Measurements from ENCODE around the gene GAK. TPM values are rescaled to one million over a fixed set of nuclear protein-coding genes. Genes with fewer than 3 reads are reported as not detected.

GAK gene
- total and polyA plus RNA-seq, 5 donors from 2014 or later: 37.5 to 254 (median 40.0) TPM

DNA sequence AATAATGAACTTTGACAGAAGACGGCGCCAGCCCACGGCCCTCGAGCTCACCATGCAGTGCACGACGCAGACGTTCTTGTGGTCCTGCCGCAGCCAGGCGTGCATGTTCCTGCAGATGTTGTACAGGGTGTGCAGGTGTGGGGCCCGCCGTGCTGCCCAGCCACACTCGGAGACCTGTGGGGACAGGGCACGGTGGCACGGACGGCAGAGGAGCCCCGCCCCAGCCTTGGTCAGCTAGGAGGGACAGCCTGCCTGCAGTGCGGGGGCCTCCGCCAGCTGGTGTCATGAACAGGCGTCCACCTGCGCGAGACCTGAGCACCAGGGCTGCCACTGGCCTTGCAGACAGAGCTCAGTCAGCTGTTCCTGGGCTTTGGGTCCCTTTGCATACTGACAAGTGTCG lies 49.5 kb downstream of the GAK start:
- Histone ChIP-seq H3K27ac (ENCODE audit: insufficient read depth, low read length, poor library complexity, severe bottlenecking) (no peak overlapping the region), H3K4me3 (ENCODE audit: low read depth, low read length) (no peak overlapping the region), H3K36me3 (ENCODE audit: control insufficient read depth, insufficient read depth, low read length) (peaks cover 38% of the 10 kb centered on the region), H3K9me3 (ENCODE audit: control insufficient read depth in 2 of 2, low read length in 2 of 2) (no peaks in the 10 kb centered on the region), H3K27me3 (ENCODE audit: control insufficient read depth, insufficient read depth, low read length) (no peaks in the 10 kb centered on the region), H3K4me1 (ENCODE audit: control insufficient read depth, insufficient read depth, low read length, poor library complexity, severe bottlenecking) (peaks cover 23% of the 10 kb centered on the region)
- ATAC-seq (ENCODE audit: low read depth in 2 of 2): no peak
- H3K27me3 Mint-ChIP-seq: no peaks in the 10 kb centered on the region
- no peak overlapping the region for H3K27ac Mint-ChIP-seq
- peaks cover 9 to 28% (median 23%) of the 10 kb centered on the region in 4 donors for H3K4me1 Mint-ChIP-seq
- H3K4me3 Mint-ChIP-seq: no peak overlapping the region
- H3K9me3 Mint-ChIP-seq: no peaks in the 10 kb centered on the region
- peaks cover 18% of the 10 kb centered on the region for H3K36me3 Mint-ChIP-seq
- no peak for DNase-seq

DNA sequence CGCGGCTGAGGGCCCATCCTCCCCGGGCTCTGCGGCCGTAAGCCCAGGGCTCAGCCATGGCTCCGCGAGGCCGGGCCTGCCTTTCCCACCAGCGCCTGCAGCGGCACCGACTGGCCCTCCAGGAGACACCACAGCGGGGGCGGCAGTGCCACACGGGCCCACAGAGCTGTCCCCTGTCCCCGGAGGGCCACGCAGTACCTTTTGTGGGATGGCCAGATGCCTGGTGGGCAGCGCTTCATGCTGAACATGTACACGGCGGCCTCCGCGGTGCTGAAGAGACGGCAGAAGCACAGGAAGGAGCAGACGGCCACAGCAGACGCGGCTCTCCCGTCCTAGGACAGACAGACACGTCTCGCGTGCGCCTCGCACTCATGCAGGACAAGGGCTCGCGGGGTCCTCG lies 50.4 kb downstream of the GAK start:
- Histone ChIP-seq H3K27me3 (ENCODE audit: control insufficient read depth, insufficient read depth, low read length) (no peaks in the 10 kb centered on the region), H3K4me3 (ENCODE audit: low read depth, low read length) (no peak overlapping the region), H3K4me1 (ENCODE audit: control insufficient read depth, insufficient read depth, low read length, poor library complexity, severe bottlenecking) (peaks cover 23% of the 10 kb centered on the region), H3K27ac (ENCODE audit: insufficient read depth, low read length, poor library complexity, severe bottlenecking) (no peak overlapping the region), H3K36me3 (ENCODE audit: control insufficient read depth, insufficient read depth, low read length) (peaks cover 33% of the 10 kb centered on the region), H3K9me3 (ENCODE audit: control insufficient read depth in 2 of 2, low read length in 2 of 2) (no peaks in the 10 kb centered on the region)
- DNase-seq (no peak), ATAC-seq (ENCODE audit: low read depth in 2 of 2) (no peak)
- Mint-ChIP-seq H3K4me3 (no peak overlapping the region), H3K4me1 (peaks cover 9 to 28% (median 23%) of the 10 kb centered on the region in 4 donors), H3K9me3 (no peaks in the 10 kb centered on the region), H3K27ac (no peak overlapping the region), H3K36me3 (peaks cover 14% of the 10 kb centered on the region), H3K27me3 (no peaks in the 10 kb centered on the region)

DNA sequence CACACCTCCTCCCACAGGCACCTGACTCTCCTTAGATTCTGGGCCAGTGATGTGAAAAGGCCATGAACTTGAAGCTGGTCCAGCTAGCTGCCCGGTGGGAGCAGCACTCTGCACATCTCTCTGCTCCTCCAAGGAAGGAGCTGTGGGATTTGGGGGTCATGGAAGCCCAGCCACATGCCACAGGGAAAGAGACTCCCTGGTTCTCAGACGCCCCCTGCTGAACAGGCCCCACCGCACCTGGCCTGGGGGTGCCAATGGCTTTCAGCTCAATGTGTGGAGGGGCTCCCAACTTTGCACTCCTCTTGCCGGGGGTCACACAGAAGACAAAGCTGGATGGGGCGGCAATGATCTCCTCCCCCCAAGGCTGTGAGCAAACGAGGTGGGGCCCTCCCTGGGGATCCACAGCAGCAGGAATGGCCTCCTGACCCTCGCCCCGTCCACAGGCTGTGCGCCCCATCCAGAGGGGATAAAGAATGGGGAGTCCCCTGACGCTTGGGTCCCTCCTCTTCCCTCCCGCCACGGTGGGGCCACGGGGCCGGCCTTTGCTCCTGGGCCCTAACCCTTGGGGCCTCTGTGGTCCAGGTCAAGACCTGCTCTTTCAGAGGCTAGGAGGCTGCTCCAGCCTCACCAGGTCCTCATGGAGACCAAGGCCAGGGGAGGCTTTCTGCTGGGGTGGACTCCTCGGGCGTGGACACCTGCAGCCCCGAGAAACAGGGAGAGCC lies 51.3 kb downstream of the GAK start:
- no peaks in the 10 kb centered on the region for H3K27me3 ChIP-seq (ENCODE audit: control insufficient read depth, insufficient read depth, low read length)
- peak overlapping the region; percentile 84 for H3K27ac ChIP-seq (ENCODE audit: insufficient read depth, low read length, poor library complexity, severe bottlenecking)
- peaks cover 23% of the 10 kb centered on the region for H3K4me1 ChIP-seq (ENCODE audit: control insufficient read depth, insufficient read depth, low read length, poor library complexity, severe bottlenecking)
- ATAC-seq (ENCODE audit: low read depth in 2 of 2) (no peak), DNase-seq (no peak)
- Mint-ChIP-seq H3K4me3 (peak overlapping the region; percentile 77 to 94 (median 86)), H3K36me3 (peaks cover 9% of the 10 kb centered on the region), H3K9me3 (no peaks in the 10 kb centered on the region), H3K27ac (peak overlapping the region in 2 of 3 donors; percentile 92 to 94), H3K27me3 (no peaks in the 10 kb centered on the region), H3K4me1 (peaks cover 9 to 28% (median 23%) of the 10 kb centered on the region in 4 donors)
- no peak overlapping the region for H3K4me3 ChIP-seq (ENCODE audit: low read depth, low read length)
- no peaks in the 10 kb centered on the region for H3K9me3 ChIP-seq (ENCODE audit: control insufficient read depth in 2 of 2, low read length in 2 of 2)
- H3K36me3 ChIP-seq (ENCODE audit: control insufficient read depth, insufficient read depth, low read length): peaks cover 34% of the 10 kb centered on the region

DNA sequence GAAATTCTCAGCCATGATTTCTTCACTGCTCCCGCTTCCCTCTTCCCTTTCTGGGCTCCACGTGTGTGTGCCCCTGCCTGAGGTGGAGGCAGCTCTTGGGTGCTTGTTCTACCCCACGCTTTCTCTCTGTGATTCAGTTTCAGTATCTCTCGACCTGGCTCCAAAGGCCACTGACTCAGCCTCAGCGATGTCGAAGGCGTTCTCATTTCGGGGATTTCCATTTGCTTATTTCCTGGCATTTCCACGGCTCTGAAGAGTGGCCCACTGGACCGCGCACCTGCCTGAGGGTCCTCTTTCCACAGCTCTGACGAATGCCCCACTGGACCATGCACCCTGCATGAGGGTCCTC lies 52.4 kb downstream of the GAK start:
- ATAC-seq (ENCODE audit: low read depth in 2 of 2): peak; percentile 68 to 73
- Mint-ChIP-seq H3K9me3 (no peaks in the 10 kb centered on the region), H3K4me3 (peak overlapping the region; percentile 77 to 94 (median 86)), H3K36me3 (peaks cover 15% of the 10 kb centered on the region), H3K27ac (peak overlapping the region; percentile 92 to 99 (median 94)), H3K27me3 (no peaks in the 10 kb centered on the region), H3K4me1 (peaks cover 9 to 28% (median 23%) of the 10 kb centered on the region in 4 donors)
- Histone ChIP-seq H3K36me3 (ENCODE audit: control insufficient read depth, insufficient read depth, low read length) (peaks cover 43% of the 10 kb centered on the region), H3K4me1 (ENCODE audit: control insufficient read depth, insufficient read depth, low read length, poor library complexity, severe bottlenecking) (peaks cover 23% of the 10 kb centered on the region), H3K9me3 (ENCODE audit: control insufficient read depth in 2 of 2, low read length in 2 of 2) (no peaks in the 10 kb centered on the region), H3K27ac (ENCODE audit: insufficient read depth, low read length, poor library complexity, severe bottlenecking) (peak overlapping the region; percentile 84), H3K27me3 (ENCODE audit: control insufficient read depth, insufficient read depth, low read length) (no peaks in the 10 kb centered on the region), H3K4me3 (ENCODE audit: low read depth, low read length) (peak overlapping the region; percentile 83)
- DNase-seq: peak in 2 of 3 donors; percentile 43 to 74

DNA sequence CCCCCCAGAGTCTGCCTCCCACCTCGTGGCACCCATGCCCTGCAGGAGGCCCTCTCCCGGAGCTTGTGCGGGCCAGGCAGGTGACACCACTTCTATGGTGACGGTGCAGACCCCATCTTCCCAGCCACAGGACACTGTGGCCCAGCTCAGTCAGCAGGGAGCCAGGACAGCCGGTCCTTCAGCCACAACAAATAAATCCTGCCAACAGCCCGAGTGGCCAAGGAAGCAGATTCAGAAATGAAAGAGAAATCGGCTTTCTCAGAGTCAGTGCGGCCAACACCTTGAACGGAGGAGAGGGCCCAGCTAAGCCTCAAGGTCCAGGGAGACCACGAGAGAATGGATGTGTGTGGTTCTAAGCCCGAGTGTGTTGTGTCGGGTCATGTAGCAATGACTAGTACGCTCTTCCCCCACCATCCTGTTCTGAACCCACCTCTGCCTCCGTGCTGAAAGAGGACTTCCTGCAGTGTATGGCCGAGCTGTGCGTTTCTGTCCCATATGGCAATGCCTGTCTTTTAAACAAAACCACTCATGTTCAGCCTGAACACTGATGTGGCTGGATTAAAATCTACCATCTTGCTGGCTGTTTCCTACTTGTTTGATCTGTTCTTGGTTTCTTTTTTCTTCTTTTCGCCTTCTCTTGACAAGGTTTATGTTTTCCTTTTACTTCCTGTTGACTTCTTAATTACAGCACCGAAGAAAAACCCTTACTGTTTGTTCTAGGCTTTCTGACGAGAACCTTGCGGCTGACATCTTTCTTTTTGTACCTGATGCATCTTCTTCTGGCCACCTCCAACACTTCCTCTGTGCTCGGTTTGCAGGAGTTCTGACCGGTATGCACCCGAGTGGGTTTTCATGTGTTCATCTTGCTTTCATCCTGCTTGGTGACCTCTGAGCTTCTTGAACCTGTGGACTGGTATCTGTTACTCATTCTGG lies 53.1 kb downstream of the GAK start:
- peaks cover 9 to 28% (median 23%) of the 10 kb centered on the region in 4 donors for H3K4me1 Mint-ChIP-seq
- ATAC-seq (ENCODE audit: low read depth in 2 of 2) (peak; percentile 72 to 76), DNase-seq (peak in 2 of 3 donors; percentile 61 to 81)
- Histone ChIP-seq H3K27me3 (ENCODE audit: control insufficient read depth, insufficient read depth, low read length) (no peaks in the 10 kb centered on the region), H3K36me3 (ENCODE audit: control insufficient read depth, insufficient read depth, low read length) (peaks cover 44% of the 10 kb centered on the region), H3K4me1 (ENCODE audit: control insufficient read depth, insufficient read depth, low read length, poor library complexity, severe bottlenecking) (peaks cover 23% of the 10 kb centered on the region), H3K9me3 (ENCODE audit: control insufficient read depth in 2 of 2, low read length in 2 of 2) (no peaks in the 10 kb centered on the region), H3K4me3 (ENCODE audit: low read depth, low read length) (peak overlapping the region; percentile 83), H3K27ac (ENCODE audit: insufficient read depth, low read length, poor library complexity, severe bottlenecking) (peak overlapping the region; percentile 84)
- H3K27me3 Mint-ChIP-seq: no peaks in the 10 kb centered on the region
- H3K36me3 Mint-ChIP-seq: peaks cover 18% of the 10 kb centered on the region
- H3K27ac Mint-ChIP-seq: peak overlapping the region; percentile 92 to 99 (median 94)
- no peaks in the 10 kb centered on the region for H3K9me3 Mint-ChIP-seq
- H3K4me3 Mint-ChIP-seq: peak overlapping the region; percentile 77 to 94 (median 86)

DNA sequence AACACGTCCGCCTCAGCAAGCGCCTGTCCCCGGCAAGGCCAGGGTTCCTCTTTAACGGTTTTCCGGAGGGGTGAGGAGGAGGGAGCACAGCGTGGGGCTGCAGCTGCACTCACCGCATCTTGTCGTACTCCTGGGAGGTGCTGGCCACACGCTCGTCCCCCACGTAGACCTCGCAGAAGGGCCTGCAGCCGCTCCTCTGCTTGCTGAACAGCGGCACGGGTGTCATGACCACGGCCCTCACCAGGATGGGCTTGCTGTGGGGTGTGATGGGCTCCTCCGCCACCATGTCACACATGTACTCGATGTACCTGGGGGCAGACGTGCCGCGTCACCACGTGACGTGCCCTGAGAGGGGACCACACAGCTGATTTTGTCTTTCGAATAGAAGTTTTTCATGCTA lies 54.6 kb downstream of the GAK start:
- Mint-ChIP-seq H3K27ac (peak overlapping the region in 1 of 3 donors; percentile 95), H3K27me3 (no peaks in the 10 kb centered on the region), H3K4me1 (peaks cover 9 to 28% (median 22%) of the 10 kb centered on the region in 4 donors), H3K4me3 (peak overlapping the region in 1 of 4 donors; percentile 68), H3K9me3 (no peaks in the 10 kb centered on the region), H3K36me3 (peaks cover 25% of the 10 kb centered on the region)
- Histone ChIP-seq H3K4me1 (ENCODE audit: control insufficient read depth, insufficient read depth, low read length, poor library complexity, severe bottlenecking) (peaks cover 23% of the 10 kb centered on the region), H3K4me3 (ENCODE audit: low read depth, low read length) (no peak overlapping the region), H3K36me3 (ENCODE audit: control insufficient read depth, insufficient read depth, low read length) (peaks cover 45% of the 10 kb centered on the region), H3K27ac (ENCODE audit: insufficient read depth, low read length, poor library complexity, severe bottlenecking) (no peak overlapping the region), H3K27me3 (ENCODE audit: control insufficient read depth, insufficient read depth, low read length) (no peaks in the 10 kb centered on the region), H3K9me3 (ENCODE audit: control insufficient read depth in 2 of 2, low read length in 2 of 2) (no peaks in the 10 kb centered on the region)
- DNase-seq (no peak), ATAC-seq (ENCODE audit: low read depth in 2 of 2) (no peak)

DNA sequence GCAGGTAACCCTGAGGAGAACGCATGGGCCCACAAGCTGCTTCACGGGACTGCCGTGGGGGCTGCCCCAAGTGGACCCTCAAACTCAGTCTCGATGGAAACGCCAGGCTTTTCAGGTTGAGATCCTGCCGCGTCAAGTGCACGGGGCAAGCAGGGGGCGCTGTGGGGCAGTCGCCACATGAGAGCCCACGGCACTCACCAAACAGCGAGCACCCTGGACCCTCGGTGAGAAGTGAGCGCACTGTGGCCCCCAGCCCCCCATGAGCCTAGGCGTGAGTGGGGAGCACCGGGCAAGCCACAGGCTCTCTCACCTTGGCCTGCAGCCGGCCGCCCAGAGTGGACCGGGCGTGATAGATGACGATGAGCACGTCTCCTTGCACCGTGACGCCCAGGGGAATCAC lies 55.3 kb downstream of the GAK start:
- Histone ChIP-seq H3K27me3 (ENCODE audit: control insufficient read depth, insufficient read depth, low read length) (no peaks in the 10 kb centered on the region), H3K4me1 (ENCODE audit: control insufficient read depth, insufficient read depth, low read length, poor library complexity, severe bottlenecking) (peaks cover 23% of the 10 kb centered on the region), H3K4me3 (ENCODE audit: low read depth, low read length) (no peak overlapping the region), H3K36me3 (ENCODE audit: control insufficient read depth, insufficient read depth, low read length) (peaks cover 42% of the 10 kb centered on the region), H3K9me3 (ENCODE audit: control insufficient read depth in 2 of 2, low read length in 2 of 2) (no peaks in the 10 kb centered on the region), H3K27ac (ENCODE audit: insufficient read depth, low read length, poor library complexity, severe bottlenecking) (no peak overlapping the region)
- Mint-ChIP-seq H3K27me3 (no peaks in the 10 kb centered on the region), H3K36me3 (peaks cover 25% of the 10 kb centered on the region), H3K4me1 (peaks cover 9 to 28% (median 22%) of the 10 kb centered on the region in 4 donors), H3K4me3 (peak overlapping the region in 2 of 4 donors; percentile 41 to 68), H3K9me3 (no peaks in the 10 kb centered on the region), H3K27ac (peak overlapping the region in 2 of 3 donors; percentile 67 to 95)
- no peak for ATAC-seq (ENCODE audit: low read depth in 2 of 2)
- DNase-seq: no peak
